HG02943 (cell line): ENCODE results near the gene MAD2L1BP.

Experiments used
- ATAC-seq: cut with Tn5 transposase; IDR thresholded peaks from one replicate; pipeline ENCODE4 v1.9.1; 2021; ENCODE audit warnings: mild to moderate bottlenecking, low read depth, moderate library complexity; ENCODE audit not compliant: unreplicated experiment

Gene MAD2L1BP

GRCh38 chr6:43680308-43681200, 44.9 kb downstream of the MAD2L1BP start:
- ATAC-seq: no peak

- ATAC-seq: no peak
Measured at GRCh38 chr6:43681303-43681702, 45.7 kb downstream of the MAD2L1BP start.

GRCh38 chr6:43682724-43683429, 47.2 kb downstream of the MAD2L1BP start:
- ATAC-seq: no peak

GRCh38 chr6:43683708-43684455, 48.2 kb downstream of the MAD2L1BP start:
- no peak for ATAC-seq

GRCh38 chr6:43687079-43687436, 51.4 kb downstream of the MAD2L1BP start:
- no peak for ATAC-seq

- ATAC-seq: peak; percentile 84
Measured at GRCh38 chr6:43687437-43688347, 52.1 kb downstream of the MAD2L1BP start, which contains the start of gene MRPS18A. Gene MRPS18A, minus strand, starts transcription at chr6:43687791. Its CDS starts 12 bp downstream, at chr6:43687779.

GRCh38 chr6:43689421-43689820, 53.8 kb downstream of the MAD2L1BP start:
- ATAC-seq: no peak
